Measurements from ENCODE around the gene ADGRF5. TPM values are rescaled to one million over a fixed set of nuclear protein-coding genes. Genes with fewer than 3 reads are reported as not detected.
"Not testable (repeated sequence)": the region's sequence is repeated elsewhere in the genome, so short reads cannot be mapped to it uniquely, and the experiment has no call there.

ADGRF5 gene
- polyA plus RNA-seq, 12 donors, result 16.0 to 32.7 (median 26.6) TPM; not detected in 1

DNA sequence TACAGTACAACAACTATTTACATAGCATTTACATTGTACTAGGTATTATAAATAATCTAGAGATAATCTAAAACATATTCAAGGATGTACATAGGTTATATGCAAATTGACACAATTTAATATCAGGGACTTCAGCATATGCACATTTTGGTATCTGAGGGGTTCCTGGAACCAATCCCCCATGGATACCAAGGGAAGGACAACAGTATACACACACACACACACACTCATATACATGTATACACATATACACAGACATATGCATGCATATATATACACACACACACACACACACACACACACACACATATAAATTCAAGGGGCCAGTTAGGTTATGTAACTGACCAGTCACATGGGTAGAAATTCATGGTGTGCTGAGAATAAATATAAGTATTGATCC, 24.9 kb downstream of the ADGRF5 start:
- DNase-seq, result no peak

GRCh38 chr6:46895930-46896329, 25.8 kb downstream of the ADGRF5 start:
- no peak for DNase-seq

DNA sequence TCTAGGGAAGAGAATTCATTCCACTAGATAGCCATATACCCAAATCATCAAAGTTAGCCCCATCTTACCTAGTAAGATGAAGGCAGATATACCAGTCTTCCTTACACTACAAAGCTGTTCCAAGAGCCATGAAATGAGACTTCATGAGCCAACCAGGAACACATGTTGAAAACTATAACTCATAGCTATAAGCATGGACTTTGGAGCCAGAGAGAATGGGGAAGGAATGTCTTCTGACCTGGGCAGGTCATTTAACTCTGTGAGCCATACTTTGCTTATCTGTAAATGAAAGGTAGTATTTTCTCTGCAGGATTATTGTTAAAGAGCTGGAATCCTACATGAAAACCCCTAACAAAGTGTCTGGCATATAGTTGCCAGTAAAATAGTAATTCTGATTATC, 27.3 kb downstream of the ADGRF5 start:
- DNase-seq, result no peak

DNA sequence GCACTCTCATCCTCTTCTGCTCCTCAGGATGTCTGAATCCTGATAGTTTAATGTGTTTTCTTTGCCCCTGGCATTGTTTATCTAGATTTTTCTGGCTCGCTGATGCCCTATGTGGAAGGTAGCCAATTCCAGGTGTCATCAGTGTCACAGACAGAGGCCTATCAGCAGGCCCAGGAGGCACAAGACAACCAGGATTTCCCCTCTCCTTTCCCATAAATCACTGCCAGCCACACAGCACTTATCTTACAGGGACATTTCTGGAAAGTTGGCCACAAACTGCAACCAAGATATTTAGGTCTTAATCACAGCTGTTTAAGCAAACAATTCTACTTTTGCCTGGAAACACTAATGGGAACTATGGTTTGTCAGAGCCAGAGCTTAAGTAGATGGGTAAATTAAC, 28.1 kb downstream of the ADGRF5 start:
- DNase-seq, result no peak

- DNase-seq, result no peak
These were observed 30.4 kb downstream of the ADGRF5 start for GRCh38 chr6:46891252-46891795.

- DNase-seq, result no peak
These were observed 33.2 kb downstream of the ADGRF5 start for GRCh38 chr6:46888578-46888977.

GRCh38 chr6:46888031-46888430, 33.7 kb downstream of the ADGRF5 start:
- DNase-seq, result no peak

- no peak for DNase-seq
These were observed 39.1 kb downstream of the ADGRF5 start for GRCh38 chr6:46882645-46883044.

DNA sequence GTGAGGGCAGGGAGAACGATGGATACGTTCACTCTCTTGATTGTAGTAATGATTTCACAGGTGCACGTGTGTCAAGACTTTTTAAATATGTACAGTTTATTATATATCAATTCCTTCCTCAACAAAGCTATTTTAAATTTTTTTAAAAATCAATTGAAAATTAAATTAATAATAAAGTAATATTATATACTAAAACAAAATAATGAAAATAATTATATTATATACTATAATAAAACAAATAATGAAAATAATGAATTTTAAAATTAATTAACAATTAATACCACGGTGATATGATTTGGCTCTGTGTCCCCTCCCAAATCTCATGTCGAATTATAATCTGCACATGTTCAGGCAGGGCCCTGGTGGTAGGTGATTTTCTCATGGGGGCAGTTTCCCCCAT, 42.7 kb downstream of the ADGRF5 start:
- DNase-seq, result no peak

DNA sequence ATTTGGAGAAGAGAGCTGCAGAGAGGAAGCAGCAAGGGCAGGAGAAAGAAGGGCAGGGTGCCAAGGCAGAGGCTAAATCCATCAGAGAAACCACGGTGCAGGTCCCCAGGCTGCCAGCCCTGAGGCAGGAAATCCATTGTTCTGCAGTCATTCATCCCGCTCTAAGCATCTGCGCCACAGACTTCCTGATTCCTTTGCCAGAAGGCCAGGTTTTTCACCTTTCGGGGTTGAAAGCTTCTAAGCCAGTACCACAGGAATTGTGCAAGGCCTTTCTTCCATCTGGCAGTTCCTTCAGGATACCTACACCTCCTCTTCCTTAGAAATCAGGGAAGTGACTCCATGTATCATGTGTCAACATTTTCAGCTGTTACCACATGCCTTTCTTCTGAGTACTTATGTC, 45.6 kb downstream of the ADGRF5 start:
- no peak for DNase-seq

DNA sequence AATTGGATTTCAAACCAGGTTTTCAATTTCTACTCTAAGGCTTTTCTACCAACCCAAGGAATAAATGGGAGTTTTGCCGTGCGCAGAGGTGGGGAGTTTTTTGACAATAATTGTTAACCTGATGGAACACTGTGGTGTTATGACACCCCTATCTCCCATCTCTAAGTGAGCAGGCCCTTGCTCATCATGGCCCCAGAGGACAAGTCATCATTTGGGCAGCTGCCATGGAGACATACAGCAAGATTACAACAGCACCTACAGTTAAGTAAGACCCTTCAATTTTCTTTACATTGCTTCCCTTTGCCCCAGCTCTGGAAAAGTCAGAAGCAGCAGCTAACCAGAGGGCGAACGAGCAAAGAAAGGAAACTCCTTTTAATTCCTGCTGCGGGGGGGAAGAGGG, 54.3 kb downstream of the ADGRF5 start:
- no peak for DNase-seq

- no peak for DNase-seq
These were observed 56.5 kb downstream of the ADGRF5 start for GRCh38 chr6:46865221-46865620.

DNA sequence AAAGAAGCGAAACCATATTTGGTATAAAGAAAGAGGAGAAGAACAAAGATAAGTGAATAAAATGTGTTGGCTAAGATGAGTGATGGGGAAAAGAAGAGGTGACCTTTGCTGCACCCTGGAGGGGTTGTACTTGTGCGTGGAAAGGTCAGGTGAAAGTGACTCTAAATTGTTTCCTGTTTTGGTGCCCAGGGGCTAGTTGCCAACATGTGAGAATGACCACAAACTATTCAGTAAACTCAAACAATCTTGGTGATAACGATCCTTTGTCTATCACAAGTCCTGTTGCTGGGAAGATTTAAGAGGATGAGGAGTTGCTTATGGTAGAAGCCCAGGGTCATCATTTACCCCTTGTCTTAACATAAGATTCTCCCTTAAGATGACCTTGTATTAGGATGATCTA, 57.9 kb downstream of the ADGRF5 start:
- no peak for DNase-seq

DNA sequence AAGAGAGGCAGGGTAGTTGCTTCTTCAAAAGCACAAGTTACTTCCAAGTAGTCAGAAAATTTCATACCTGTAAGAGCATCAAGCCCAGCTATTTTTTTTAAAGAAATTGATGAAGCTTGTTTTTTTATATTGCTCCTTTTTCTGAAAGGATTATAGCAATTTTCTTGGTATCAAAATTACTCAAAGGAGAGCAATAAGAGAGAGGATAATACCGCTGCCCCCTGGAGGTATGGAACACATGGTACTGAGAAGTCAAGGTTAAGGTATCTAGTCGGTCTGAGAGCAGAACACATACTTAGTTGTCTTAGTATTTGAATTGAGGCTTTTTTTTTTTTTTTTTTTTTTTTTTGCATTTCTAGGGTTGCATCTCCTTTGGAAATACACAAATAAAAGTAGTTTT, 59.4 kb downstream of the ADGRF5 start:
- no peak for DNase-seq

- DNase-seq, result not testable (repeated sequence)
These were observed 65.8 kb downstream of the ADGRF5 start for GRCh38 chr6:46855966-46856365.

GRCh38 chr6:46851576-46851975, 70.2 kb downstream of the ADGRF5 start:
- not testable (repeated sequence) for DNase-seq

- no peak for DNase-seq
These were observed 70.9 kb downstream of the ADGRF5 start for GRCh38 chr6:46850792-46851191.

DNA sequence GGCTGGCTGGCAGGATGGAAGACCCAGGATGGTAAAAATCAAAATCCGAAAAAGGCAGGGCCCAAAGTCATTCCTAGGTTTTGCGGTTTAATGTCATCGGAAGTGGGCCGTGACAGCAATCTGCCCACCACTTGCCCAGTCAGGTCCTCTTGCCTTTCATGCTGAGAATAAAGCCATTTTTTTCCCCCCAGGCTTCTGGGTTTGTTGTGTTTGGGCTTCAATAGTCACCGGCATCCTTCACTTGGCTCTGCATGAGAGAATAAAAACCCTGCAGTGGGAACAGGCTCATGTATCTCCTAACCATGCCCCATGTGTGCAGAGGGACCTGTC, 72.4 kb downstream of the ADGRF5 start:
- no peak for DNase-seq

GRCh38 chr6:46848684-46849360, 72.9 kb downstream of the ADGRF5 start:
- peak; percentile 81 for DNase-seq

- no peak for DNase-seq
These were observed 76.6 kb downstream of the ADGRF5 start for GRCh38 chr6:46845126-46845525.

GRCh38 chr6:46842252-46842846, 79.4 kb downstream of the ADGRF5 start:
- not testable (repeated sequence) for DNase-seq

DNA sequence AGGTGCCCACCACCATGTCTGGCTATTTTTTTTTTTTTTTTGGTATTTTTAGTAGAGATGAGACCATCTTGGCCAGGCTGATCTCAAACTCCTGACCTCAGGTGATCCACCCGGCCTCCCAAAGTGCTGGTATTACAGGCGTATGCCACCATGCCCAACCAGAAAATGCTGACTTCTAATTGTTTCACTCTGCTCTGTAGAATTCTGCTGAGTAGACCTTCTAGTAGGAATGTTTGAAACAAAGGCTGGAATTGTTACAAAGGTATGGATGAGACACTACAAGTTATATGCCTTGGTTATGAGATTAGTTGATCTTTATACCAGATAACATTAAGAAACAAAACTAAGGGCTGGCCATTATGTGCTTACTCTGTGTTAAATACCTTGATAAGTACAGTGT, 83.7 kb downstream of the ADGRF5 start:
- DNase-seq, result no peak

- not testable (repeated sequence) for DNase-seq
These were observed 86.7 kb downstream of the ADGRF5 start for GRCh38 chr6:46834991-46835390.
